Panc1 (cell line): ENCODE measurements around the gene P2RX3.

Source experiments
- CTCF ChIP-seq: fragments of 450-650 bp; IDR thresholded peaks from 2 replicates; pipeline ENCODE4 v1.5.1; 2017; ENCODE audit warnings: mild to moderate bottlenecking
- REST ChIP-seq, 2 experiments: IDR thresholded peaks; 2 replicates each; pipeline ENCODE4 v1.6.1; 2011 to 2012; ENCODE audit warnings: low read depth in 2 of 2, control low read depth in 1 of 2, low read length in 1 of 2, mild to moderate bottlenecking in 1 of 2, moderate library complexity in 1 of 2; ENCODE audit not compliant: insufficient read depth in 1 of 2
- SIN3A ChIP-seq: IDR thresholded peaks from 2 replicates; pipeline ENCODE4 v1.6.1; 2012; ENCODE audit warnings: low read depth, mild to moderate bottlenecking, low read length, moderate library complexity, borderline replicate concordance; ENCODE audit not compliant: insufficient read depth

- TF ChIP-seq CTCF = no peak
- TF ChIP-seq REST (IDR thresholded peaks at IDR 0.05; ENCODE audit: insufficient read depth in 1 of 2, low read depth in 2 of 2, low read length in 1 of 2) = no peak
- TF ChIP-seq SIN3A = no peak
These were observed 78.9 kb downstream of the P2RX3 start for GRCh38 chr11:57417056-57417455.
